K562 (cell line): Measurements from ENCODE around the gene SLC12A6. TPM values are rescaled to one million over a fixed set of nuclear protein-coding genes. Genes with fewer than 3 reads are reported as not detected.

ENCODE experiments used
- E2F5 ChIP-seq: sonication (generic); formaldehyde crosslinking; IDR thresholded peaks from 2 replicates; pipeline ENCODE4 v1.8.0; 2022; ENCODE audit warnings: mild to moderate bottlenecking, missing genetic modification reagents
- KAT8 ChIP-seq: fragments of 450-650 bp; IDR thresholded peaks from 2 replicates; pipeline ENCODE4 v1.6.1; 2016; ENCODE audit warnings: low read depth, mild to moderate bottlenecking
- LARP7 ChIP-seq: fragments of 450-650 bp; IDR thresholded peaks from 2 replicates; pipeline ENCODE4 v1.6.1; 2016
- MTA3 ChIP-seq: fragments of 450-650 bp; formaldehyde crosslinking; IDR thresholded peaks from 2 replicates; pipeline ENCODE4 v1.6.1; 2017; ENCODE audit warnings: mild to moderate bottlenecking, borderline replicate concordance
- PYGO2 ChIP-seq: fragments of 450-650 bp; IDR thresholded peaks from 2 replicates; pipeline ENCODE4 v1.6.1; 2016; ENCODE audit warnings: mild to moderate bottlenecking, missing genetic modification characterization, moderate library complexity, missing compliant biosample characterization
- SAFB ChIP-seq: fragments of 200-400 bp; formaldehyde crosslinking; IDR thresholded peaks from 2 replicates; pipeline ENCODE4 v1.6.1; 2017; ENCODE audit warnings: low read depth, low read length, borderline replicate concordance
- STAT6 ChIP-seq: sonication (generic); formaldehyde crosslinking; IDR thresholded peaks from 2 replicates; pipeline ENCODE4 v1.8.1; 2023; ENCODE audit warnings: mild to moderate bottlenecking, missing genetic modification reagents
- ZFP36 ChIP-seq: fragments of 150-350 bp; IDR thresholded peaks from 2 replicates; pipeline ENCODE4 v1.6.1; 2018; ENCODE audit warnings: low read length, low read depth; ENCODE audit not compliant: partially characterized antibody
- ZNF717 ChIP-seq: fragments of 250-450 bp; sonication (Bioruptor Pico); IDR thresholded peaks from 2 replicates; pipeline ENCODE4 v1.5.0; 2021
- polyA plus RNA-seq, 8 experiments: library from polyadenylated mRNA; depleted of rRNA in 4 of 8; stranded (reverse) in 5 of 8; unstranded in 3 of 8; fragments of >200 nt; fragmentation: Nextera tagmentation in 2 of 8; fragmentation: Illumina TruSeq in 1 of 8; extraction: Ambion mirVana in 2 of 8; extraction: Trizol in 1 of 8; gene quantifications; 2 replicates each; pipeline versions ENCODE4 v1.2.1 to v1.2.3, GENCODE V29; 2011 to 2014; ENCODE audit warnings: inconsistent platforms in 1 of 8, missing spikeins in 1 of 8
- total RNA-seq, 7 experiments: library from RNA; depleted of rRNA in 6 of 7; stranded (reverse); fragments of >200 nt in 6 of 7; fragmentation: Illumina TruSeq in 2 of 7; extraction: Trizol in 2 of 7; gene quantifications; 2 replicates each; pipeline versions ENCODE4 v1.2.1 to v1.2.3, GENCODE V29; 2011 to 2021; ENCODE audit warnings: low replicate concordance in 1 of 7
- TF ChIP-seq, protein P1 (sequence below), 2 experiments: fragments of 450-650 bp; conservative IDR thresholded peaks; 2 replicates each; pipeline ENCODE4 v1.6.1; 2017; ENCODE audit warnings: mild to moderate bottlenecking in 2 of 2, moderate library complexity in 2 of 2
- TF ChIP-seq, protein P2 (sequence below): sonication (generic); formaldehyde crosslinking; IDR thresholded peaks from 2 replicates; pipeline ENCODE4 v1.8.0; 2022; ENCODE audit warnings: mild to moderate bottlenecking, missing genetic modification reagents
- TF ChIP-seq, protein P3 (sequence below): sonication (generic); formaldehyde crosslinking; IDR thresholded peaks from 2 replicates; pipeline ENCODE4 v1.8.1; 2023; ENCODE audit warnings: missing genetic modification reagents, mild to moderate bottlenecking, borderline replicate concordance

The SLC12A6 gene
- total and polyA plus RNA-seq, 9 of the 15 experiments (the other 6 are each of a cell fraction or from before 2014, with no cell fraction given), result 1.4 to 16.4 (median 6.7) TPM

DNA sequence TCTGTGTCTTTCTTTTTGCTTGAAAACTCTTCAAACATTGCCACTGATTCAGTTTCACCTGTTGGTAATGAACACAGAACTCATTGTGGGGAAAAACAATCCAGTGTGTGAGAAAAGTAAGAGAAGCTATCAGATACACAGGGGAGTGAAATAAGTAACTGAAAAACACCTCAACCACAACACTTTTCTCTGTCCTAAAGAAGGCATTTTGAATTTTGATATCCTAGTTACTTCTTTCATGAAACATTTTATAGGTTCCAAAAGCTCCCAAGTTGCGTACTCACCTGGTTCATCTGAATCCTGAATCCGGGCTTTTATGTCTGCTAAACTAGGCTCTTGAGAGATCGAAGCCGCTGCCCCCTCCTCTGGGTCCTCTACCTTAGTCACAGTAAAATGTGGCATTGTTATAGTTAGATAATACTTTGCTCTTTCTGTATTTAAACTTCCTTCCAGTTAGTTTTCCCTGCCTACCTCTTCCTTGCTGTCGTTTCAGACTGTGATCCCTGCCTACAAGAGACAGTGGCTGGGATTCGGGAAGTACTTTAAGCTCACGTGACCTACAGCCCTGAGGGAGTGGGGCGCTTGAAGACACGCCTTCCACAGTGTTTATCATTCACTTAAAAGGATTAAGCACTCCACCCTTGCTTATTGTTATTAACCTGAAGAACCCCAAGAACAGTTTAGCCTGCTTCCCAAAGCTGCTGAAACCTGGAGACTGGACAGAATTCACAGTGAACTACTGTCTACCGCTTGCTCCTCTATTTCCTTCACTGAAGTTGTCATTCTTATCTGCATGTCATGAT is 19.1 kb downstream of the SLC12A6 start (continued):
- TF ChIP-seq, protein P1, sequence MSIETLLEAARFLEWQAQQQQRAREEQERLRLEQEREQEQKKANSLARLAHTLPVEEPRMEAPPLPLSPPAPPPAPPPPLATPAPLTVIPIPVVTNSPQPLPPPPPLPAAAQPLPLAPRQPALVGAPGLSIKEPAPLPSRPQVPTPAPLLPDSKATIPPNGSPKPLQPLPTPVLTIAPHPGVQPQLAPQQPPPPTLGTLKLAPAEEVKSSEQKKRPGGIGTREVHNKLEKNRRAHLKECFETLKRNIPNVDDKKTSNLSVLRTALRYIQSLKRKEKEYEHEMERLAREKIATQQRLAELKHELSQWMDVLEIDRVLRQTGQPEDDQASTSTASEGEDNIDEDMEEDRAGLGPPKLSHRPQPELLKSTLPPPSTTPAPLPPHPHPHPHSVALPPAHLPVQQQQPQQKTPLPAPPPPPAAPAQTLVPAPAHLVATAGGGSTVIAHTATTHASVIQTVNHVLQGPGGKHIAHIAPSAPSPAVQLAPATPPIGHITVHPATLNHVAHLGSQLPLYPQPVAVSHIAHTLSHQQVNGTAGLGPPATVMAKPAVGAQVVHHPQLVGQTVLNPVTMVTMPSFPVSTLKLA (conservative IDR thresholded peaks at IDR 0.05), result peak; percentile 49 to 72
- no peak for TF ChIP-seq ZNF717 (CRISPR knock-in tag)
- TF ChIP-seq SAFB, result no peak
- no peak for TF ChIP-seq E2F5 (CRISPR knock-in tag)
- no peak for TF ChIP-seq PYGO2
- TF ChIP-seq KAT8, result no peak
- TF ChIP-seq, protein P2, sequence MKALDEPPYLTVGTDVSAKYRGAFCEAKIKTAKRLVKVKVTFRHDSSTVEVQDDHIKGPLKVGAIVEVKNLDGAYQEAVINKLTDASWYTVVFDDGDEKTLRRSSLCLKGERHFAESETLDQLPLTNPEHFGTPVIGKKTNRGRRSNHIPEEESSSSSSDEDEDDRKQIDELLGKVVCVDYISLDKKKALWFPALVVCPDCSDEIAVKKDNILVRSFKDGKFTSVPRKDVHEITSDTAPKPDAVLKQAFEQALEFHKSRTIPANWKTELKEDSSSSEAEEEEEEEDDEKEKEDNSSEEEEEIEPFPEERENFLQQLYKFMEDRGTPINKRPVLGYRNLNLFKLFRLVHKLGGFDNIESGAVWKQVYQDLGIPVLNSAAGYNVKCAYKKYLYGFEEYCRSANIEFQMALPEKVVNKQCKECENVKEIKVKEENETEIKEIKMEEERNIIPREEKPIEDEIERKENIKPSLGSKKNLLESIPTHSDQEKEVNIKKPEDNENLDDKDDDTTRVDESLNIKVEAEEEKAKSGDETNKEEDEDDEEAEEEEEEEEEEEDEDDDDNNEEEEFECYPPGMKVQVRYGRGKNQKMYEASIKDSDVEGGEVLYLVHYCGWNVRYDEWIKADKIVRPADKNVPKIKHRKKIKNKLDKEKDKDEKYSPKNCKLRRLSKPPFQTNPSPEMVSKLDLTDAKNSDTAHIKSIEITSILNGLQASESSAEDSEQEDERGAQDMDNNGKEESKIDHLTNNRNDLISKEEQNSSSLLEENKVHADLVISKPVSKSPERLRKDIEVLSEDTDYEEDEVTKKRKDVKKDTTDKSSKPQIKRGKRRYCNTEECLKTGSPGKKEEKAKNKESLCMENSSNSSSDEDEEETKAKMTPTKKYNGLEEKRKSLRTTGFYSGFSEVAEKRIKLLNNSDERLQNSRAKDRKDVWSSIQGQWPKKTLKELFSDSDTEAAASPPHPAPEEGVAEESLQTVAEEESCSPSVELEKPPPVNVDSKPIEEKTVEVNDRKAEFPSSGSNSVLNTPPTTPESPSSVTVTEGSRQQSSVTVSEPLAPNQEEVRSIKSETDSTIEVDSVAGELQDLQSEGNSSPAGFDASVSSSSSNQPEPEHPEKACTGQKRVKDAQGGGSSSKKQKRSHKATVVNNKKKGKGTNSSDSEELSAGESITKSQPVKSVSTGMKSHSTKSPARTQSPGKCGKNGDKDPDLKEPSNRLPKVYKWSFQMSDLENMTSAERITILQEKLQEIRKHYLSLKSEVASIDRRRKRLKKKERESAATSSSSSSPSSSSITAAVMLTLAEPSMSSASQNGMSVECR (CRISPR knock-in tag), result no peak
- 0 out of 2 replicates have a peak, but pooled peaks have one; percentile 41 for TF ChIP-seq MTA3
- TF ChIP-seq ZFP36, result no peak
- TF ChIP-seq STAT6 (CRISPR knock-in tag), result no peak
- TF ChIP-seq, protein P3, sequence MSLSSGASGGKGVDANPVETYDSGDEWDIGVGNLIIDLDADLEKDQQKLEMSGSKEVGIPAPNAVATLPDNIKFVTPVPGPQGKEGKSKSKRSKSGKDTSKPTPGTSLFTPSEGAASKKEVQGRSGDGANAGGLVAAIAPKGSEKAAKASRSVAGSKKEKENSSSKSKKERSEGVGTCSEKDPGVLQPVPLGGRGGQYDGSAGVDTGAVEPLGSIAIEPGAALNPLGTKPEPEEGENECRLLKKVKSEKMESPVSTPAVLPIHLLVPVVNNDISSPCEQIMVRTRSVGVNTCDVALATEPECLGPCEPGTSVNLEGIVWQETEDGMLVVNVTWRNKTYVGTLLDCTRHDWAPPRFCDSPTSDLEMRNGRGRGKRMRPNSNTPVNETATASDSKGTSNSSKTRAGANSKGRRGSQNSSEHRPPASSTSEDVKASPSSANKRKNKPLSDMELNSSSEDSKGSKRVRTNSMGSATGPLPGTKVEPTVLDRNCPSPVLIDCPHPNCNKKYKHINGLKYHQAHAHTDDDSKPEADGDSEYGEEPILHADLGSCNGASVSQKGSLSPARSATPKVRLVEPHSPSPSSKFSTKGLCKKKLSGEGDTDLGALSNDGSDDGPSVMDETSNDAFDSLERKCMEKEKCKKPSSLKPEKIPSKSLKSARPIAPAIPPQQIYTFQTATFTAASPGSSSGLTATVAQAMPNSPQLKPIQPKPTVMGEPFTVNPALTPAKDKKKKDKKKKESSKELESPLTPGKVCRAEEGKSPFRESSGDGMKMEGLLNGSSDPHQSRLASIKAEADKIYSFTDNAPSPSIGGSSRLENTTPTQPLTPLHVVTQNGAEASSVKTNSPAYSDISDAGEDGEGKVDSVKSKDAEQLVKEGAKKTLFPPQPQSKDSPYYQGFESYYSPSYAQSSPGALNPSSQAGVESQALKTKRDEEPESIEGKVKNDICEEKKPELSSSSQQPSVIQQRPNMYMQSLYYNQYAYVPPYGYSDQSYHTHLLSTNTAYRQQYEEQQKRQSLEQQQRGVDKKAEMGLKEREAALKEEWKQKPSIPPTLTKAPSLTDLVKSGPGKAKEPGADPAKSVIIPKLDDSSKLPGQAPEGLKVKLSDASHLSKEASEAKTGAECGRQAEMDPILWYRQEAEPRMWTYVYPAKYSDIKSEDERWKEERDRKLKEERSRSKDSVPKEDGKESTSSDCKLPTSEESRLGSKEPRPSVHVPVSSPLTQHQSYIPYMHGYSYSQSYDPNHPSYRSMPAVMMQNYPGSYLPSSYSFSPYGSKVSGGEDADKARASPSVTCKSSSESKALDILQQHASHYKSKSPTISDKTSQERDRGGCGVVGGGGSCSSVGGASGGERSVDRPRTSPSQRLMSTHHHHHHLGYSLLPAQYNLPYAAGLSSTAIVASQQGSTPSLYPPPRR (CRISPR knock-in tag), result no peak
- TF ChIP-seq LARP7, result no peak
